Activated naive CD4-positive, alpha-beta T cell treated with anti-CD3 and anti-CD28 coated beads, Interleukin-2, amount 50 U/mL, for 16 hours (primary cell): ENCODE data around the gene EIF3M.
"Not testable (repeated sequence)": the region's sequence is repeated elsewhere in the genome, so short reads cannot be mapped to it uniquely, and the experiment has no call there.

Experiments used
- DNase-seq: peaks from one replicate; pipeline ENCODE4 v3.0.0-alpha.2; 2020

Gene EIF3M

GRCh38 chr11:32583459-32584271, at the start of gene EIF3M:
TSS of gene EIF3M (plus strand) at chr11:32583831. CDS start at chr11:32583888, 57 bp downstream.
- peak; percentile 97 for DNase-seq

- DNase-seq, result no peak
These were observed 44.8 kb upstream of the EIF3M start for GRCh38 chr11:32538804-32539203.

DNA sequence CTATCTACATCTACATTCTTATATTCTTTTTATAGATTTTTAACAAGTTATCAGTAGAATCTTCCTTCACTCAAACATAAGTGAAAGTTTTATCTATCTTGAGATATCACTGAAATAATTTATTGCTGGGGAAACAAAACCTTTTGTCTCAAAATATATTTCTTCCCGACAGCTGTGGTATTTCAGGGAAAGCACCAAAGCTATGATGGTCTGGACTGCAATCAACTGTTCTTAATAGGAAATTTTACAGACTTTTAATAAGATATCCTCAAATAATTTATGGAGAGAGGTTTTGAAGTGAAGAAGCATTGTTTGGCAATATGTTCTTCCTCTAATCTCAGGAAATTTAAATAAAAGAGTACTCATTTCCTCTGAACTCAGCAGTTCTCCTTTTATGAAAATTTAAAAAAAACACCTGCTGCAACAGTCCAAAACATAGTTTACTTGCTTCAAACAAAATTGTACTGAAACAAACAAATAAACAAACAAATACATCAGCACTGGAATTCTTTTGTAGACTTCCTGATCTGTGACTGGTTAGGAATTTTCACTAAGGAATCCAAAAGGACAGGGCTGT, 33.9 kb upstream of the EIF3M start:
- no peak for DNase-seq

DNA sequence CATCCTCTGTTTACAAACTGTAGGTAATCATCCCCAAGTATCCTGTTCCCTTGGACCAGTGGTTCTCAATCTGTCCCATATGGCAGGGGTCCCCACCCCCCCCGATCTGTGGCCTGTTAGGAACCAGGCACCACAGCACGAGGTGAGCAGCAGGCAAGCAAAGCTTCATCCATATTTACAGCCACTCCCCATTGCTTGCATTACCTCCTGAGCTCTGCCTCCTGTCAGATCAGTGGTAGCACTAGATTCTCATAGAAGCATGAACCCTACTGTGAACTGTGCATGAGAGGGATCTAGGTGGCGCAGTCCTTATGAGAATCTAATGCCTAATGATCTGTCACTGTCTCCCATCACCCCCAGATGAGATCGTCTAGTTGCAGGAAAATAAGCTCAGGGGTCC, 33.4 kb upstream of the EIF3M start:
- DNase-seq, result no peak

- DNase-seq, result no peak
These were observed 28.5 kb upstream of the EIF3M start for GRCh38 chr11:32555091-32555490.

DNA sequence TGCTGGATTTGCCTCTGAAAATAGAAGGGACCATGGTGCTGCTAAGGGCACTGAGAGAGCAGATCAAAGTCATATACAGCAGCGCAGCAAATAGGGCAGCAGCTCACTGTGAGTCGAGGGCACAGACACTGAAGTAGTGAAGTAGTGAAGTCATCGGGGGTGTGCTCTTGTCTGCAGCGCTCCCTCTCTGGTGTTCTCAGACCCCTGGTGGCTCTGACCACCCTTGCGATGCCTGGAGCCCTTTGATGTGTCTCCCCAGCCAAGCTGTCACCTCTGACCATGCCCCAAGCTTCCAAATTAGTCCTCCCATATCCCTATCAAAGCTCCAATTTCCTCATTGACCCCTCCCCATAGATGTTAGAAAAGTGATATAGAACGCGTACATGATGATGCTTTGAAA, 27.7 kb upstream of the EIF3M start:
- DNase-seq, result no peak

GRCh38 chr11:32561835-32562234, 21.8 kb upstream of the EIF3M start:
- DNase-seq, result no peak

DNA sequence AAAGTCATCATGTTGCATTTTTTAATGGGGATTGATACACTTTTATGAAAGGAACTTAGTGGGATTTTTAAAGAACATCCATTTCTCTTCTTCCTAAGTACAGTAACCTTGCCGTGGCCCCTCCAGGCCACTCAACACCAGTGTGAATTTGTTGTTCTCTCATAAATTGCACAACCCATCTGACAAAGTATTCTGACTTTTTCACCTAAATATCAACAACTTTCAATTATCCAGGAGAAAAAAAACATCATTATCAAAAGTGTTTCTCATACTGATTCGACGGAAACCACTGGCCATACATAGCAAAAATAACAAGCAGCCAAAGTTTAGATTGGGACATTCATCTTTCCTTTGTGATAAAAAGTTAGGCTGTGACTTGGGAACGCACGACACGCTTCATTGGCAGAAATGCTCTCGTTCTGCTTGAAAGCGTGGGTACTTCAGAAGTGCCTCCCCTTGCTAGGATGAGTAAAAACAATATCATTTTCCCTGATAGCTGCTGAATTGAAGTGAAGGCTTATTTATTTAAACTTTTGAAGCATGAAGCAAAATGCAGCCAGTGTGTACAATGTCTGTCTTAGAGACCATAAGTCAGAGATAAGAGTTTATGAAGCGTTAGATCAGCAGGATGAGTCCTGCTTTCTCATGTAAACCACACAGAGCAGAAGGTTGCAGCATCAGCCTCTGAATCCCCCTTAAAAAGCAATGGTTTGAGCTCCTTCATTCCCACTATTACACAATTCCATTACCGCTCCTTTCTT, 20.6 kb upstream of the EIF3M start:
- no peak for DNase-seq

GRCh38 chr11:32563600-32563959, 20.1 kb upstream of the EIF3M start:
- DNase-seq, result no peak

DNA sequence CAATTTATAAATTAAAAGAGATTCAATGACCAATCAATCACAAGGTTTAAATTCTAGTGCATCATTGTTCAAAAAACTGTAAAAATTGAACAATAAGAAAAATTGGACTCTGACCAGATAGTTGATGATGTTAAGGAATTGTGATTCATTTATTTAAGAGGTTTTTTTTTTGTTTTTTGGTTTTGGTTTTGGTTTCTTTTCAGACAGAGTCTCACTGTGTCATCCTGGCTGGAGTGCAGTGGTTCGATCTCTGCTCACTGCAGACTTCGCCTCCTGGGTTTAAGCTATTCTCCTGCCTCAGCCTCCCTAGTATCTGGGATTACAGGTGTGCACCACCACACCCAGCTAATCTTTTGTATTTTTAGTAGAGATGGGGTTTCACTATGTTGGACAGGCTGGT, 17.1 kb upstream of the EIF3M start:
- DNase-seq, result no peak

- no peak for DNase-seq
These were observed 16.5 kb upstream of the EIF3M start for GRCh38 chr11:32567154-32567553.

DNA sequence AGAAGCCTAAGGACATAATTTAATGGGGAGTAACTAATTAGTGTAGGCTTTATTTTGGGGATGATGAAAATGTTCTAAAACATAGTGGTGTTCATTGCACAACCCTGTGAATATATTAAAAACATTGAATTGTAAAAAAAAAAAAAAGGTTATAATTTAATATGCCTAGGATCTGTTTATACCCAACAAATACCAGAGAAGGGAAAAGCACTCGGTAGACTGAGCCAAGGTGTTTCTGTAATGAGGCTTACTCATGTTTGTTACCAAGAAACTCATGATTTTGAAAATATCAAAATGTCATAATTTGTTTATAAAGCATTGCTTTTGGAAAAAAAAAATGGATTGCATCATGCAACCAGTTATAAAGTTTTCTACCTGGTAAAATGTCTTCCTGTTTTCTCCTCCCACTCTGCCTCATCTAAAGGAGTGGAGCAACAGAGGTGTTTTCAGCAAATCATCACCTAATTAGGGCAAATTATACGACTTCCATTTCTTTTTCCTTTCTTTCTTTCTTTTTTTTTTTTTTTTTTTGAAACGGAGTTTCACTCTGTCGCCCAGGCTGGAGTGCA, 14.2 kb upstream of the EIF3M start:
- DNase-seq, result no peak

DNA sequence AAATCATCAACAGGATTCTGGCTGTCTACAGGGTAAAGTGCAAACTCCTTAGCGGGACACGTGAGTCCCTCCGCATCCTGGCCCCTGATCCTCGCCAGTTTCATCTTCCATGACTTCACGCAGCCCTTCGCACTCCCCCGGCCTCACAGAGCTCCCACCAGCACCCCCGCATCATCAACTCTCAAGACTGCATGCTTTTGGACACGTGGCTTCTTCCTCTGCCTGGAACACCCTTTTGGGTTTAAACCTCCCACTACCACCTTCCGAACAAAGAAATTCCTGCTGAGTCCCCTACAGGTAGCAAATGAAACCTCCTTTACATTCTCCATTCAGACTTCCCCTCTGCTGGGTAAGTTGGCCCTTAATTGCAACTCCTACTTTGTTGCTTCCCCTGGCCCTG, 12.6 kb upstream of the EIF3M start:
- no peak for DNase-seq

- DNase-seq, result no peak
These were observed 10.4 kb upstream of the EIF3M start for GRCh38 chr11:32573228-32573627.

GRCh38 chr11:32574421-32574820, 9.2 kb upstream of the EIF3M start:
- DNase-seq, result no peak

- DNase-seq, result no peak
These were observed 8.6 kb upstream of the EIF3M start for GRCh38 chr11:32575070-32575469.

DNA sequence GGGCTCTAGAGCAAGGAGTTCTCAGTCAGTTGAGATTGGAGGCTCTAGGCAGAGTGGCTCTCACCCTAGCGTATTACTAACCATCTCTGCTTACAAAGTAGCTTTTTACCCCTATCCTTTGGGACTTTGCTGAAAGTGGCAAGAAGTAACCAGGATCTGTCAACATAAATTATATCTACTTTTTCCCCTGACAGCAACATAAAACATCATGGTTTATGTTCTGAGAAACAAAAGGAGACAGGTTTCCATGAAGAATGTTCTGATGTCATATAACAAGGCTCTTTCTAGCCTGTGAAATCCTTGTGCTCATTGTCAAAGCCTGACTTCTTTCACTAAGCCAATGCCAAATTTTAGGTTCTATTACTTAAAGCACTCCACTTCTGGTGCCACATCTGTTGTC, 7.2 kb upstream of the EIF3M start:
- no peak for DNase-seq

GRCh38 chr11:32580967-32581366, 2.7 kb upstream of the EIF3M start:
- DNase-seq, result no peak

DNA sequence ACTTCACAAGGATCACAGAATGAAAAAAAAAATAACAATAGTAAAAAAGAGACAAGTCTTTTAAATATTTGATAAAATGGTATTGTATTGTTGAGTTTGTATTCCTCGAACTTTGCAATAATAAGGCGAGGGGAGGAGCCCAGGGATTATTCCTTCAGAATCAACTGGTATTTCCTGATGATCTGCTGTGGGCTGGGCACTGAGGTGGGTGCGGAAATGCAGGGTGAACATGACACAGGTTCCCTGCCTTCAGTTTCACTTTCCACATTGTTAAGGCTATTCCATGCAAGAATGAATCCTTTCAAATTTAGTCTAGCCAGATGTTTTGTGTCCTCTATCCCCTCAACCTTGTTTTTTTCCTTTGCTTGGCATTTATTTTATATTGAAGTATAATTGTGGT, 2.1 kb upstream of the EIF3M start:
- DNase-seq, result no peak

- no peak for DNase-seq
These were observed 1.3 kb downstream of the EIF3M start for GRCh38 chr11:32584921-32585320.

DNA sequence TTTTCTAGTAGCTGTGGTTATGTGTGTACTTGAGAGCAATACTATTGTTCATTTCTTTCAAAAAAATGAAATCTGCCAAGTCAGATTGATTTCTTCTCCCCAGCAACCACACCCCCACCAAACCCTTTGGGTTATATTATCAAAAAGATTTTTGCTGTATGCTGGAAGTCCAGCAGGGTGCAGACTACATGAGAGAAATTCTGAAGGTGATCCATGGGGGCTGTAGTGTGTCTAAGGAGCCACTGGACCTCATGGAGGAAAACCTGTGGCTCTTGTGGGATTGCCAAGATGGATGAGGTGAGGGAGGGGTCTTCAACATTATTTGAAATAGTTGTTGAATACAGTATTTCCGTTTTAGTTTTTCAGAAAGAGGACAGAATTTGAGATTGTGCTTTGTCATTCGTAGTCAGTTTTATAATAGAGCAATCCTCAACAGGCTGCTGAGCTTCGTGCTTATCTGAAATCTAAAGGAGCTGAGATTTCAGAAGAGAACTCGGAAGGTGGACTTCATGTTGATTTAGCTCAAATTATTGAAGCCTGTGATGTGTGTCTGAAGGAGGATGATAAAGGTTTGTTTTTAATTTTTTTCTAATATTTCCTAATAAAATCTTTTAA, 3.1 kb downstream of the EIF3M start:
- no peak for DNase-seq

DNA sequence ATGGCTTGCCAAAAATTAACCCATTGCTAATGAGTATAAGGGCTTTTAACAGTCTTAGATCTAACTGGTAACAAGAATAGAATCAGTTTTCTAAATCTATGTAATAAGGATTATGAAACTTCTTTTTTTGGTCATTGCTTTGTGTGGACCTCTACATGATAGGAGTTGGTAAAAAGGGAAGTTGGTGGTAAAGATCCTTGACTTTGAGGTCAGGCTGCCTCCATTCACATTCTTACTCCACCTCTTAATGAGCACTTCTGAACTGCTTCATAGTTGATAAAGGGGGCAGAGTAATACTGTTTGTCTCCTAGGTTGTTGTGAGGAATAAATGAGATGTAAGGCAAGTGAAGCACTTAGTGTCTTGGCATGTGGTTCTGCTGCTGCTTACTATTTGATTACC, 10.6 kb downstream of the EIF3M start:
- DNase-seq, result no peak

DNA sequence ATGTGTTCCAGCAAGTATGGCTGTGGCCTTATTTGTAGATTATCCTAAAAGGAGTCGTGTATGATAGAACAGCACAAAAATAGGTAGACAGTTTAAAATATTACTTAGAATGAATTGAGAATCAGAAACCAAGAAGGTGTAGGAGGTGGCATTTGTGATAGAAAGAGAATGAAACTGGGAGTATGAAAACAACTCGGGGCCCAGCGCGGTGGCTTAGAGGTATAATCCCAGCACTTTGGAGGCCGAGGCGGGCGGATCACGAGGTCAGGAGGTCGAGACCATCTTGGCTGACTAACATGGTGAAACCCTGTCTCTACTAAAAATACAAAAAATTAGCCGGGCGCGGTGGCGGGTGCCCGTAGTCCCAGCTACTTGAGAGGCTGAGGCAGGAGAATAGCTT, 12.5 kb downstream of the EIF3M start:
- not testable (repeated sequence) for DNase-seq
